Activated CD4-positive, alpha-beta T cell treated with anti-CD3 and anti-CD28 coated beads, Interleukin-2, amount 50 U/mL, for 48 hours (primary cell): ENCODE data around the gene HMGXB4.

Source experiments
- DNase-seq, 2 experiments: peaks; one replicate each; pipeline ENCODE4 v3.0.0-alpha.2; 2020

HMGXB4 gene

GRCh38 chr22:35258191-35258988 is 1.1 kb downstream of the HMGXB4 start:
- peak in 1 of 2 experiments; percentile 8 for DNase-seq

- no peak for DNase-seq
Observed at GRCh38 chr22:35264986-35265385, 7.7 kb downstream of the HMGXB4 start.

GRCh38 chr22:35266277-35266676 is 9.0 kb downstream of the HMGXB4 start:
- no peak for DNase-seq

- no peak for DNase-seq
Observed at GRCh38 chr22:35269630-35270029, 12.3 kb downstream of the HMGXB4 start.

GRCh38 chr22:35274154-35274871 is 17.0 kb downstream of the HMGXB4 start:
- no peak for DNase-seq

GRCh38 chr22:35275580-35275979 is 18.3 kb downstream of the HMGXB4 start:
- no peak for DNase-seq

GRCh38 chr22:35276019-35276418 is 18.7 kb downstream of the HMGXB4 start:
- DNase-seq, result no peak

GRCh38 chr22:35288116-35288515 is 30.8 kb downstream of the HMGXB4 start:
- DNase-seq, result no peak

- no peak for DNase-seq
Observed at GRCh38 chr22:35292786-35293185, 35.5 kb downstream of the HMGXB4 start.

- no peak for DNase-seq
Observed at GRCh38 chr22:35296051-35296450, 38.8 kb downstream of the HMGXB4 start.

GRCh38 chr22:35299217-35299672 is 42.0 kb downstream of the HMGXB4 start:
- no peak for DNase-seq

- DNase-seq, result peak; percentile 96 to 97
Observed at GRCh38 chr22:35299673-35300499, 42.6 kb downstream of the HMGXB4 start, which contains the start of gene TOM1. TSS of gene TOM1 (plus strand) at chr22:35299894. CDS start at chr22:35299929, 35 bp downstream.

GRCh38 chr22:35301372-35301874 is 44.1 kb downstream of the HMGXB4 start:
- DNase-seq, result peak in 1 of 2 experiments; percentile 11

GRCh38 chr22:35303029-35303624 is 45.8 kb downstream of the HMGXB4 start:
- DNase-seq, result no peak

GRCh38 chr22:35305525-35306070 is 48.3 kb downstream of the HMGXB4 start:
- DNase-seq, result no peak

- DNase-seq, result no peak
Observed at GRCh38 chr22:35306350-35306967, 49.2 kb downstream of the HMGXB4 start.

GRCh38 chr22:35307372-35307771 is 50.1 kb downstream of the HMGXB4 start:
- DNase-seq, result no peak

- no peak for DNase-seq
Observed at GRCh38 chr22:35307892-35308291, 50.6 kb downstream of the HMGXB4 start.

GRCh38 chr22:35308480-35309021 is 51.3 kb downstream of the HMGXB4 start:
- no peak for DNase-seq

- DNase-seq, result no peak
Observed at GRCh38 chr22:35310556-35311550, 53.6 kb downstream of the HMGXB4 start.
